ENCODE results near the gene KRT1.

GRCh38 chr12:52698651-52699340 lies 18.6 kb upstream of the KRT1 start:
- no peak for TF ChIP-seq CTCF (IDR thresholded peaks at IDR 0.05; ENCODE audit: insufficient read depth, low read depth, low read length)
- TF ChIP-seq EZH2 (IDR thresholded peaks at IDR 0.05; ENCODE audit: insufficient read depth, low read length): no peak

All from astrocyte (in vitro differentiated cells and primary cell).